Activated CD4-positive, CD25-positive, alpha-beta regulatory T cell treated with anti-CD3 and anti-CD28 coated beads, Interleukin-2, amount 50 U/mL, for 24 hours (primary cell): ENCODE data around the gene PAK6.

ENCODE experiments used
- ATAC-seq, 2 donors: fragments of 150-1000 bp; cut with Tn5 transposase; one replicate each; pipeline ENCODE4 v1.10.0; 2021; ENCODE audit warnings: mild to moderate bottlenecking in 1 of 2, moderate library complexity in 1 of 2

Gene PAK6

DNA sequence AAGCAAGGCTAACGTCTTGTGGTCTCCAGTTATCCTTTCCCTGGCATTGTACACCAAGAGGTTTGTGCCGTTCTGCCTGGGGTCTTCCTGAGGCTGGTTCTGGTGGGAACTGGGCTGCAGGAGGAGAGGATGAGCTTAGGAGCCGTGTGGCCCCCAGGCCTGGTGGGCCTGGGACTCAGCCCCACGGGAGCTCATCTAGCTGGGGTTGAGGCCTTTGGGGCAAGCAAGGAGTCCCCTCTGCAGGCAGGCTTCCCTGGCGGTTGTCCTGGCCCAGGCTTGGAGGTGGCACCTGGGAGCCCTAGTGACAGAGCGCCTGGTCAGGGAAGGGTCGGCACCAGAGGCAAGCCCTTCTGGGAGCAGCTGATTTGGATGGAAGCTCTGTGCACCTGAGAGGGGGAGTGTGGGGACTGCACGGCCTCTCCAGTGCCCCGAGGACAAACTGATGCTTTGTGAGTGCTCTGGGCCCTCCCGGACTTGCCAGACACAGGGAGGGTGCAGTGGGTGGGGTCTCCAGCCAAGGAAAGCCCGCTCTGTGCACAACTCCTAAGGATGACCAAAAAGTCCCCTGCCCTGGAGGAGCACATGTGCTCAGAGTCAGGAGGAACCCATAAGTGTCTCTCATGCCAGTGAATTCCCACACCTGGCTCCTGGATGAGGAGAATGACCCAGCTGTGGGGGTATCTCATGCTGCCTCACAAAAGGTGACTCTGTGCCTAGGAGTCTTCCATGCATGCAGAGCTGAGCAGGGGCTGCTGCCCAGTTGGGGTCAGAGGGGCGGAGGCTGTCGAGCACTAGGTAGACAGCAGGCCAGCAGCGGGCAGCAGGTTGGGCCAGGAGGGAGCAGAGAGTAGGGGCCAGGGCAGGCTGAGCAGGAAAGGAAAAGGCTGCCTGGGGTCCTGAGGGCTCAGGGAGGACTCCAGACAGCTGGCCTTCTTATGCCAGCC is 2.7 kb downstream of the PAK6 start:
- no peak for ATAC-seq

GRCh38 chr15:40242213-40242599 is 3.3 kb downstream of the PAK6 start:
- ATAC-seq: no peak

DNA sequence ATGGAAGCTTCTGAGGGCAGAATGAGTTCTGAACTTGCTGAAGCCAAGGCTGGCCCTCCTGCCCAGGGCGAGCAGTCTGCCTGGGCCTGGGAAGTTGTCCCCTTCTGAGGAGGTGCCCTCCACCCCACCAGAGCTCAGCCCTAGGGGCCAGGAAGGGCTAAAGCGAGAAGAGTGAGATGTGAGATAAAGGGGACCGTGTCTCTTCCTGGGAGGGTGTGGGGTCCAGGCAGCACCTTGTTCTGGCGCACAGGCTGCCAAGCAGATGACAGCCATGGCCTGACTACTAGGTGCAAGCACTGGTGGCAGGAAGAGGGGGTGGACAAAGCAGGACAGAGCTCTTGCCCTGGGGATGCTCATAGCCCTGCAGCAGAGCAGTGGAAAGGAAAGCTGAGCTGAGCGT is 3.7 kb downstream of the PAK6 start:
- no peak for ATAC-seq

DNA sequence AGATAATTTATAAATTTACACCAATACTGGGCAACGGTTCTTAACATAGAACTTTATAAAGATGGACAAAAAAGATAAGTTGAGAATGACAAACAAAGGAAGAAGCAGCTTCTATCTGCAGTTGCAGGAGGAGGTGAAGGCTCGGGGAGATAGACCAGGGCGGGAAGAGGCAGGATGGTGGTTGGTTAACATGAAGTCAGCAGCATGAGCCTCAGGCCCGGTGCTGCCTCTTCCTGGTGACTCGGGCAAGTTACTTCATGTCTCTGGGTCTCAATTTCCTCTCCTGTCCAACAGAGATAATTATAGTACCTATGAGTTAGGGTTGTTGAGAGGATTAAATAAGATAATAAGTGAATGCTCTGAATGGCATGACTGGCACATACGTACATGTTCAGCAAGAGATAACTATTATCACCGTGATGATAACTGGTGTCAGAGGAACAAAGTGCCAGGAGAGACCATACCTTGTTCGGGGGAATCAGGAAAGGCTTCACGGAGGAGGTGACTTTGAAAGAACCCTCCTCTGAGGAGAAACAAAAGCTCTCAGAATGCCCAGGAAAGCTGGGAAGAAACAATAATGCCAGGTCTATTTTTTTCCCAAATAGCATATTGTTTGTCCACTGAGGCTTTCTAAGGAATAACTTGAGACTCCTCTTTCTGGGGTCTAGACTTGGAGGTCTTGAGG is 4.4 kb downstream of the PAK6 start:
- no peak for ATAC-seq

DNA sequence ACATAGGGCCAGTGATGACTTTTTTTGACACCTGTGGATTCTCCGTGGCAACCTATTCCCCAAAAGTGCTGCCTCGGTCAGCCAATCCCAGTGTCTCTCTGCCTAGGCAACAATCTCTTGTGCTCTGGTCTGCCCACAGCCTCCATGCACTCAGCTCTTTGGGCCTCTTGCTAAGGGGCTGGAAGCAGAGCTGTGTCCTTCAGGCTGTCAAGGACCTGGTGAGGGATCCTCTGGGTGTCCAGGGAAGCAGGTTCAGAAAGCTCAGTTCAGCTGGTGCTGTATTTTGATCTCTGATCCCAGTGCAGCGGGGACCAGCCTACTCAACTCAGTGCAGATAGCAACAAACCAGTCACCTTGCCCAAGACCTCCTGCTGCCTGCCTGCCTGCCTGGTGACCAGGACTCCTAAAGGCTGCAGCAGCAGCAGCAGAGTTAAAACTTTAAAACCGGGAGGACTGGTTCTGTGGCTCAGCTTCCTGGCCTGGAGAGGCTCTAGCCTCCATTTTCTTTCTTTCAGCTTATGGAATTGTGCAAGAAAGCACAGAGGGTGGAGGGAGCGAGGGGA is 6.2 kb downstream of the PAK6 start:
- ATAC-seq: no peak

DNA sequence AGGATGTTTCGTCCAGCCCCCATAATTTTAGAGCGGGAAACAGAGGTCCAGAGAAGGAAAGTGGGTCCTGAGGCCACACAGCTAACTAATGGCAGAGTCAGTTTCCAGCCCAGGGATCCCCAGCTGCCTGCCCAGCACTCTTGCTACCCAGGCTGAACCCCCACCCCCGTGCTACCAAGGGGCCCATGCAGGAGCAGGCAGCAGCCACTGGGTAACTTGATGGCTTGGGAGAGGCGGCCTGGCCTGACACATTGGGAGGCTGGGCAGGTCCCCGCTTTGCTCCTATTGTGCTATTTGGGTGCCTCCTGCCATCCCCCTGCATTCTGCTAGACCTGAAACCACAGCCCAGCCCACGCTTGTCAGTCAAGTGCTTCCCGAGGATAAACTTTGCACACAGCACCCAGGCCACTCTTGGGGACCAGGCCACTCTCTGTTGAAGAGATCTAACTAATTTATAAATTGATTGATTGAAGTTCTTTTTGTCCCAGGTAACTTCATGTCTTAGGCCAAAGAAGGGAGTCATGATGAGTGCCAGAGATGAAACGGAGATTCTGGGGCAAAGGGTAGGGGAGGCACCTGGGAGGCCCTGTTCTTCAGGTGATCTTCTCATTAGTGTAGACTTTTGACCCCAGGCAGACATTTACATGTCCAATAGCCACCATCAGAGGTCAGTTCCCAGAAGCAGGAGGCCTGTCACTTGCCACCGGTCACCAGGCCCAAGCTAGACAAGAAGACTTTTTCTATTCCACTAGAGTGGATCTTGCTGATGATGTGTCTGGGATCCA is 7.0 kb downstream of the PAK6 start:
- no peak for ATAC-seq

DNA sequence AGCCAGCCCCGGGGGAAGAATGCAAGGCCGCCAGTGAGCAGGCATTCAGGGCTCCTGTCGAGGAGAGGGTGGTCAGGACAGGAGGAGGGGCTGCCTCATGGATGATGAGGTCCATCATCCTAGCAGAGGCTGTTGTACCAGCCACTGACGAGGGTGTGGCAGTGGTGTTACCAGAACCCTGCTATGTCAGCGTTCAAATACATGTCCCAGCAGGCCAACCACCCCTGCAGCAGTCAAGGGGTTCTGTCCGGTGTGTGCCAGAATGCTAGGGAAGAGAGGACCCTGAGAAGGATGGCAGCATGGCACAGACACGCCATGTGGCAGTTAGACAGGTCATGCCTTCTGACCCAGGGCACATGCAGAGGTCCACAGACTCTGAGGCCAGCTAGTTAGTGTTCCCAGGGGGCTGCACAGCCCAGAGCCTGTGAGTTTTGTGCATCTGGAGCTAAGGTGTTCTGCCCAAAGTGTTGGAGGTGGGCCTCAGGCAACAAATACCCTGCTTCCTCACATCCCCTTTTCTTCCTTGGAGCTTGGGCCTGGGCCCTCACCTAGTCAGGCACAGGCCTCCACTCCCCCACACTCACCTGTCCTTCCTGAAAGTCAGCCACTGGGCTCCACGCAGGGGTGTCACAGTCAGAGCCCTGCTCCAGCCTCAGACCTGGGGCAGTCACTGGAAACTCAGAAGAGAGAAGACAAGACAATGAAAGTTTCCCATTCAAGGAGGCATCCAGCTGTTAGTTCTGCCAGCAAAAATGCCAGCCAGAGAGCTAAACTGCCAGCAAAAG is 7.8 kb downstream of the PAK6 start:
- no peak for ATAC-seq

GRCh38 chr15:40247406-40247971 is 8.6 kb downstream of the PAK6 start:
- no peak for ATAC-seq

DNA sequence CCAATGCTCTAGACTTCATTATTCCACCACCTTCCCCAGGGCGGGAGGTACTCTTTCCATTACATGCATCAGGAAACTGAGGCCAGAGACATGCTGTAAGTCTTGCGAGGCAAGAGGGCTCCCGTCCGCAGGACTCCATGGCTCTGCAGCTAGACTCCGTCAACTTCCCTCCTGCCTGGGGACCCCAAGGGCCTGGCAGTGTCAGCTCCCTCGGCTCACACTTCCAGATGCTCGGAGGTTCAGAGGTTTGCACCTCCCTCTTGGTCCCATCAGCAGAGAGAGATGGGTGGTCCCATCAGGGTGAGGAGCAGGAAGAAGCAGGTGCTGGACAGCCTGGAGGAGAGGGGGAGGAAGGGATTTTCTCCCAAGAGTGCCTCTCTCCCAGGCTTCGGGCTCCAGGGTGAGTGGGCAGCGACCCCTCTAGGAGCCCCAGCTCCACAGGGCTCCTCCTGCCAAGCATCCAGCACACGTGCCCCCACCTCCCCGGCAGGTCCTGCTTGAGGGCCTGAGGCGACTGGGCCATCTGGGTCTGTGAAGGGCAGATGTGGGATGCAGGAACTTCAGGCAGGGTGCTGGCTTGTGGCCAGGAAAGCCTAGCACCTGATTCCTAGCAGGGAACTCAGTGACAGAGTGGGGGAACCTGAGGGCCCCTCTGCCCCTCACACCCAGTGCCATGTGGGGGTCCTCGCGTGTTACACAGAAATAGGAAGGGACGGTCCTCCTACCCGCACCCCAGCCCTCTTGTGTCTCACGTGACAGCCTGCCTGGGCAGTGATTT is 9.3 kb downstream of the PAK6 start:
- no peak for ATAC-seq

- no peak for ATAC-seq
These were observed 10.8 kb downstream of the PAK6 start for GRCh38 chr15:40249477-40250303.

GRCh38 chr15:40250304-40250656 is 11.4 kb downstream of the PAK6 start:
- ATAC-seq: no peak

DNA sequence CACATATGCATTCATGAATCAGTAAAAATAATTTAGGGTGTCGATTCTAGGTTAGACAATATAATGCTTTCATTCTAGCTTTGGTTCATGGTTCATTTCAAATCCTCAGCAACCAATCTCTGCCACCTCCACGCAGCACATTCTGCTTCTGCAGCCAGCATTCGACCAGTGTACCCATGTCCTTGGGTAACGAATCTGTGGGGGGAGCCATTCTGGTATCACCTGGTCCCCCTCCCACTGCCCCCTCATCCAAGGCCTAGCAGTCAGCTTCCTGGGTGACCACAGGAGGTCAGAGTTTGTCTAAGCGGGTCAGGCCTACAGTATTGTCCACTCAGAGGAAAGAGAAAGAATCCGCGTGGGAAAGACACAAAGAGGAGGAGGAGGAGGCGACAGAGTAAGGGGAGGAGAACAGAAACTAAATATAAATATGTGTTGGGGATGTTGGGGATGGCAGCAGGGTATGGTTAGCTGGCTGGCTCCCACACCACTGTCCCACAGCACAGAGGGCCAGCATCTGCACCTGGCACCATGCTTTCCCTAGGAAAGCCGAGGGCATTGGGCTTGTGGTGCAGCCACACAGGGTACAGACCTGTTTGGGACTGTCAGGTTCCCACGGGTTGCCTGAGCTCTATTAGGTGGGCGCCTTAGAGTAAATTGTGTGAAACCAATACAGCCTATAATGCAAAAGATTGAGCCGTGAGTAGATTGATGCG is 12.1 kb downstream of the PAK6 start:
- ATAC-seq: no peak

- no peak for ATAC-seq
These were observed 12.8 kb downstream of the PAK6 start for GRCh38 chr15:40251486-40252140.

- ATAC-seq: no peak
These were observed 13.2 kb downstream of the PAK6 start for GRCh38 chr15:40252141-40252437.

- peak; percentile 15 to 39 for ATAC-seq
These were observed 13.7 kb downstream of the PAK6 start for GRCh38 chr15:40252438-40253166.

DNA sequence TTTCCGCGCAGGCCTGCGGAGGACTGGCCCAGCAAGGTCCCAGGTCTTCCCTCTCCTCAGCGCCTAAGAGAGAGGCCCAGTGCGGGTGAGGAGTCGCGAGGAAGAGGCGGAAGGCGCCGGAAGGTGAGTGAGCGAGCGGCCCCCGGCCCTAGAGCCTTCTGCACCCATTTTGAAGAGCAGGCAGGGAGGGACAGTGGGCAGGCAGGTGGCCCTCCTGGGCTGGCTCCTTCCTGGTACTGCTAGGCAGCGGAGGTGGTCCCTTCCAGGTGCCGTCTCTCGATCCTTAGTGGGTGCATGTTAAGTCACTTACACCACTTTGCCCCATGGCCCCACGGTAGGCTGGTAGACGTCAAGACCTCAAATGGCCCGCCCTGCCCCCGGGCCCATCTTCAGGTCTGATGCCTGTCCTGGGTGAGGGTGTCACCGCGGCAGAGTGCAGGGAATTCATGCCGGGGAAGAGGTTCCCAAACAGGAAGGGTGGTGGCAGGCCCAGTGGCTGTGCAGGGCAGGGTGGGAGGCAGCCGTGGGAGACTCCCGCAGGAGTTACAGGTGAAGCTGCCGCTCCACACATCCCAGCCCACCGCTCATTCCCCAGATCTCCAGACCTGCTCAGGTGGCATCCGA is 14.4 kb downstream of the PAK6 start:
- peak in 1 of 2 donors; percentile 18 for ATAC-seq

GRCh38 chr15:40254452-40254851 is 15.6 kb downstream of the PAK6 start:
- no peak for ATAC-seq

DNA sequence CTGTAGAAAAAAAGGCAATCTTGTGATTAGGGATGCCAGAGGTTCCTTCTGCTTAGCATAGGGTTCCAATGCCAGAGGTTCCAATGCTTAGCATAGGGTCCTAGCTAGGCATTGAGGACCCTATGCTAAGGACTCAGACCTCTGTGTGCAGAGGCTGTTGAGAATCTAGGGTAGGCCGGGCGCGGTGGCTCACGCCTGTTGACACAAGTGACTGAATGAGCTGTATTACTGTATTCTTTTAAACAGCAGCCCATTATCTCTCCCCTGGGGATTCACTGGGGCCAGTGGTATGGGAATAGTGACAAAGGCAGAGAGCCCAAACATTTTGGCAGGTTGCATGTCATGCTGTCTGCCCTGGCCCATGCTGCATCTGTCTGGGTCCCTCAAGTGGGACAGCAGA is 16.2 kb downstream of the PAK6 start:
- no peak for ATAC-seq
